ENCODE data around the gene LRRC10B. TPM values are rescaled to one million over a fixed set of nuclear protein-coding genes. Genes with fewer than 3 reads are reported as not detected.

LRRC10B gene
- polyA plus RNA-seq, 3 donors, result 1.1 to 15.3 (median 1.2) TPM

GRCh38 chr11:61537326-61537725, 28.8 kb downstream of the LRRC10B start:
- no peak for DNase-seq (ENCODE audit: extremely low read depth in 1 of 11, low read depth in 9 of 11, low spot score in 4 of 11)

- no peak for DNase-seq (ENCODE audit: extremely low read depth in 1 of 11, low read depth in 9 of 11, low spot score in 4 of 11)
Observed at GRCh38 chr11:61538636-61538961, 30.1 kb downstream of the LRRC10B start.

- DNase-seq (ENCODE audit: extremely low read depth in 1 of 11, low read depth in 9 of 11, low spot score in 4 of 11), result no peak
Observed at GRCh38 chr11:61539006-61539405, 30.5 kb downstream of the LRRC10B start.

GRCh38 chr11:61539831-61540357, 31.3 kb downstream of the LRRC10B start:
- DNase-seq (ENCODE audit: extremely low read depth in 1 of 11, low read depth in 9 of 11, low spot score in 4 of 11), result no peak

- DNase-seq (ENCODE audit: extremely low read depth in 1 of 11, low read depth in 9 of 11, low spot score in 4 of 11), result no peak
Observed at GRCh38 chr11:61540528-61540927, 32.0 kb downstream of the LRRC10B start.

- no peak for DNase-seq (ENCODE audit: extremely low read depth in 1 of 11, low read depth in 9 of 11, low spot score in 4 of 11)
Observed at GRCh38 chr11:61541598-61541997, 33.0 kb downstream of the LRRC10B start.

GRCh38 chr11:61542024-61542461, 33.5 kb downstream of the LRRC10B start:
- no peak for DNase-seq (ENCODE audit: extremely low read depth in 1 of 11, low read depth in 9 of 11, low spot score in 4 of 11)

GRCh38 chr11:61542705-61543104, 34.2 kb downstream of the LRRC10B start:
- no peak for DNase-seq (ENCODE audit: extremely low read depth in 1 of 11, low read depth in 9 of 11, low spot score in 4 of 11)

GRCh38 chr11:61543606-61544306, 35.2 kb downstream of the LRRC10B start:
- DNase-seq (ENCODE audit: extremely low read depth in 1 of 11, low read depth in 9 of 11, low spot score in 4 of 11), result no peak

- no peak for DNase-seq (ENCODE audit: extremely low read depth in 1 of 11, low read depth in 9 of 11, low spot score in 4 of 11)
Observed at GRCh38 chr11:61544466-61544865, 35.9 kb downstream of the LRRC10B start.

GRCh38 chr11:61545341-61545740, 36.8 kb downstream of the LRRC10B start:
- DNase-seq (ENCODE audit: extremely low read depth in 1 of 11, low read depth in 9 of 11, low spot score in 4 of 11), result no peak

- DNase-seq (ENCODE audit: extremely low read depth in 1 of 11, low read depth in 9 of 11, low spot score in 4 of 11), result no peak
Observed at GRCh38 chr11:61545921-61546320, 37.4 kb downstream of the LRRC10B start.

GRCh38 chr11:61546663-61547062, 38.1 kb downstream of the LRRC10B start:
- no peak for DNase-seq (ENCODE audit: extremely low read depth in 1 of 11, low read depth in 9 of 11, low spot score in 4 of 11)

GRCh38 chr11:61547246-61547645, 38.7 kb downstream of the LRRC10B start:
- no peak for DNase-seq (ENCODE audit: extremely low read depth in 1 of 11, low read depth in 9 of 11, low spot score in 4 of 11)

GRCh38 chr11:61549177-61549576, 40.6 kb downstream of the LRRC10B start:
- no peak for DNase-seq (ENCODE audit: extremely low read depth in 1 of 11, low read depth in 9 of 11, low spot score in 4 of 11)

- DNase-seq (ENCODE audit: extremely low read depth in 1 of 11, low read depth in 9 of 11, low spot score in 4 of 11), result no peak
Observed at GRCh38 chr11:61549662-61550568, 41.4 kb downstream of the LRRC10B start.

GRCh38 chr11:61550665-61551227, 42.2 kb downstream of the LRRC10B start:
- no peak for DNase-seq (ENCODE audit: extremely low read depth in 1 of 11, low read depth in 9 of 11, low spot score in 4 of 11)

GRCh38 chr11:61551634-61552033, 43.1 kb downstream of the LRRC10B start:
- DNase-seq (ENCODE audit: extremely low read depth in 1 of 11, low read depth in 9 of 11, low spot score in 4 of 11), result no peak

GRCh38 chr11:61552108-61552635, 43.6 kb downstream of the LRRC10B start:
- no peak for DNase-seq (ENCODE audit: extremely low read depth in 1 of 11, low read depth in 9 of 11, low spot score in 4 of 11)
